HL-60 (cell line): Measurements from ENCODE around the gene SH3BP1.
"Not testable (repeated sequence)": the region's sequence is repeated elsewhere in the genome, so short reads cannot be mapped to it uniquely, and the experiment has no call there.

Source experiments
- DNase-seq, 2 experiments: peaks; one replicate each; pipeline ENCODE4 v3.0.0-alpha.2; 2010 to 2020; ENCODE audit warnings: low read depth in 1 of 2, low spot score in 1 of 2
- H3K27ac ChIP-seq: fragments of 250-450 bp; sonication (Bioruptor Pico); replicated peaks from 2 replicates; pipeline ENCODE4 v1.5.1; 2020; ENCODE audit warnings: mild to moderate bottlenecking, moderate library complexity
- H3K27me3 ChIP-seq: fragments of 250-450 bp; sonication (Bioruptor Pico); 2 replicates; pipeline ENCODE4 v1.5.1; 2021; ENCODE audit warnings: mild to moderate bottlenecking, moderate library complexity; ENCODE audit not compliant: insufficient read depth, poor library complexity, severe bottlenecking
- H3K4me3 ChIP-seq: replicated peaks from 2 replicates; pipeline ENCODE4 v1.5.1; 2011; ENCODE audit warnings: mild to moderate bottlenecking, control low read depth, low read length; ENCODE audit not compliant: insufficient read depth
- CTCF ChIP-seq: IDR thresholded peaks from one replicate; pipeline ENCODE4 v1.5.1; 2011; ENCODE audit warnings: low read length, control low read depth, inconsistent platforms; ENCODE audit not compliant: insufficient read depth
- GABPA ChIP-seq: IDR thresholded peaks from 2 replicates; pipeline ENCODE4 v1.6.1; 2012; ENCODE audit warnings: low read depth
- POLR2AphosphoS5 ChIP-seq: IDR thresholded peaks from 2 replicates; pipeline ENCODE4 v1.6.1; 2012; ENCODE audit warnings: low read depth
- REST ChIP-seq: IDR thresholded peaks from 2 replicates; pipeline ENCODE4 v1.6.1; 2012; ENCODE audit warnings: low read depth; ENCODE audit not compliant: insufficient replicate concordance
- SPI1 ChIP-seq: IDR thresholded peaks from 2 replicates; pipeline ENCODE4 v1.6.1; 2012; ENCODE audit warnings: low read depth, mild to moderate bottlenecking, borderline replicate concordance

The SH3BP1 gene

DNA sequence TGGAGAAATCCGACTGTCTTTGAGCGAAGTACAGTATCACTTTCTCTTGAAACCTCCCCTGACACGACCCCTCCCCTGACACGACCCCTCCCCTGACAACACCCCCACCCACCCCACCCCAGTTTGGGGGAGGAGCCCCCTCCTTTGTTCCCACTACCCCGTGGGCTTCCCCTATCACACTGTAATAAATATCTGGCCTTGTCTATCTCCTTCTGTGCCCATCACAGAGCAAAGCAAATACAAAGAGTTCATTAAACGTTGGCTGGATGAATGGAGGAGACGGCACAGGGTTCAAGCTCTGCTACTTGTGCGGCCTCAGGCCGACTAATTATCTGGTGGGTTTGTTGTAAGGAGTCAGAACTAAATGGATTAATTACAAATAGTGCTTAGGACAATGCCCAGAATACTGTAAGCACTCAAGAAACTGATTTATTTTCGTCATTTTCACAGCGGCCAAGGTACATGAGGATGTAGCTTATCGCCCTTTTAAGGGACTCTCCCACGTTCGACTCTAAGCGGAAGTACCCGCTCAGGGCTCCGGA, 31.5 kb upstream of the SH3BP1 start:
- Histone ChIP-seq H3K27ac (peak overlapping the region; percentile 93), H3K4me3 (peak overlapping the region; percentile 94), H3K27me3 (no peaks in the 10 kb centered on the region)
- TF ChIP-seq REST: no peak
- no peak for TF ChIP-seq CTCF
- no peak for TF ChIP-seq SPI1
- no peak for TF ChIP-seq GABPA
- TF ChIP-seq POLR2AphosphoS5: no peak
- no peak for DNase-seq

GRCh38 chr22:37608477-37609239, 30.8 kb upstream of the SH3BP1 start, which contains the start of gene GGA1:
Gene GGA1, plus strand, starts transcription at chr22:37608834. Its CDS starts 27 bp downstream, at chr22:37608861.
- DNase-seq: peak; percentile 97 to 98
- Histone ChIP-seq H3K27ac (peak within 1 kb of the TSS; percentile 93), H3K4me3 (peak within 1 kb of the TSS; percentile 94), H3K27me3 (no peaks in the 10 kb centered on the region)
- peak; percentile 93 for TF ChIP-seq SPI1
- peak; percentile 58 for TF ChIP-seq REST
- TF ChIP-seq CTCF: no peak
- TF ChIP-seq POLR2AphosphoS5: peak; percentile 80
- TF ChIP-seq GABPA: peak; percentile 96

- peak overlapping the region; percentile 94 for H3K4me3 ChIP-seq
- H3K27ac ChIP-seq: peak overlapping the region; percentile 93
- TF ChIP-seq GABPA: no peak
- no peak for TF ChIP-seq POLR2AphosphoS5
- no peak for TF ChIP-seq CTCF
- DNase-seq: no peak
- no peaks in the 10 kb centered on the region for H3K27me3 ChIP-seq
These were observed 30.0 kb upstream of the SH3BP1 start for GRCh38 chr22:37609240-37610152.

DNA sequence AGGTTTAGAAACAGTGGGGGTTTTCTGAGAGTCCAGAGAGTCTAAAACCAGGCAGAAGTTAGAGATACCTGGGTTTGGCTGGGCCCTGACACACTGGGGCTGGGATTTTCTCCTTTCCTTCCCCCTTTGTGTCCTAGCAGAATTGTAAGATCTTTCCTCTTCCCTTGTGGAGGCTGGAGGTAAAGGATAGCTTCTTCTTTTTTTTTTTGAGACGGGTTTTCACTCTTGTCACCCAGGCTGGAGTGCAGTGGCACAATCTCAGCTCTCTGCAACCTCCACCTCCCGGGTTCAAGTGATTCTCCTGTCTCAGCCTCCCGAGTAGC, 29.4 kb upstream of the SH3BP1 start:
- Histone ChIP-seq H3K27ac (peak overlapping the region; percentile 93), H3K4me3 (peak overlapping the region; percentile 94)
- not testable (repeated sequence) for DNase-seq, H3K27me3 ChIP-seq
